GM21381 (cell line): ENCODE results near the gene FHIT.

Experiments
- ATAC-seq: cut with Tn5 transposase; IDR thresholded peaks from one replicate; pipeline ENCODE4 v1.9.1; 2021; ENCODE audit warnings: mild to moderate bottlenecking, moderate library complexity; ENCODE audit not compliant: unreplicated experiment

The FHIT gene

GRCh38 chr3:60779637-60780036 lies 471.6 kb downstream of the FHIT start:
- ATAC-seq = no peak

DNA sequence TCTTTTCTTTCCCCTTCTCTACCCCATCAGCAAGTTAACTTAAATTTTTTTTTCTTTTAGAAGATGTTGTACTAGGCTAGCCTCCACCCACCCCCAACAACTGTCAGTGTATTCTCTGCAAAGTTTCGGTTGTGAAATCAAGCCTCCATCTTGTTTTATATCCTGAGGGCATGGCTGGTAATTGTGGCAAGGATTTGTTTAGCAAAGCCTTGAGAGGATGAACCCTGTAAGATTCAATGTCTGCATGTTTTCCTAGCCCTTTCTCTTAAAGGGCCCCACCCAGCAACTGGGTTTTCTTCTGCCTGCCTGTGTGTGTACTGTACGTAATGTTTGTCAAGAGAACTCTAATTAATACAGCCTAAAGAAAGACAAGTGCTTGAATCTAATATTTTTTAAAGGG lies 475.3 kb downstream of the FHIT start:
- no peak for ATAC-seq

DNA sequence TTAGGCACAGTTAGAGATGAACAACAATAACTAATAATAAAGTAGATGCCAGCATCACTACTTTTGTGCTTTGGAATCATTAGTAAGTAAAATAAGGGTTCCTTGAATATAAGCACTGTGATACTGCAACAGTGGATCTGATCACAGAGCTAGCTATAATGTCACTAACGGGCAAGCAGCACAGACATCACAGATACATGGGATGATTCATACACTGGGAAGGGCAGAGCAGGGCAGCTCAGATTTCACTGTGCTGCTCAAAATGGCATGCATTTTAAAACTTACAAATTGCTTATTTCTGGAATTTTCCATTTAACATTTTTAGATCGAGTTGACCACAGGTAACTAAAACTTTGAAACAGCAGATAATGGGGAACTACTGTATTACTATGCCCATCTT lies 476.6 kb downstream of the FHIT start:
- ATAC-seq = no peak

- no peak for ATAC-seq
Observed at GRCh38 chr3:60772584-60772983, 478.7 kb downstream of the FHIT start.

- no peak for ATAC-seq
Observed at GRCh38 chr3:60771766-60772165, 479.5 kb downstream of the FHIT start.

DNA sequence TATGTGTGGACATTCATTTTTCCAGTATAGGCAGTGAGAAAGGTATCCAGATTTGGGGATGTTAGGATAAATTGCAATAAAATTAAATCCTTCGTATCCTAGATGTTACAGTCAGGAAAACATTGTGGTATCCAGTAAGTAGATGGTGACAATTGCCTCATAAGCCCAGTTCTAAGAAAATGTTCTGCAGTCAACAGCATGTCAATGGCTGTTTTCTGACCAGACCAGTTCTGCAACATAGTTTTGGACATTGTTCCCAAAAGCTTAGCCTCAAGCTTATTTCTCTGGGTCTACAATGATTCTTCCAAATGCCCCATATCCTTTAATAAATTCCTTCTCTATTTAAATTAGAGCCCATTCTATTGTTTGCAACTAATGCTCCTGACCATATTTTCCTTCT lies 480.7 kb downstream of the FHIT start:
- ATAC-seq = no peak

GRCh38 chr3:60767536-60767935 lies 483.7 kb downstream of the FHIT start:
- no peak for ATAC-seq

DNA sequence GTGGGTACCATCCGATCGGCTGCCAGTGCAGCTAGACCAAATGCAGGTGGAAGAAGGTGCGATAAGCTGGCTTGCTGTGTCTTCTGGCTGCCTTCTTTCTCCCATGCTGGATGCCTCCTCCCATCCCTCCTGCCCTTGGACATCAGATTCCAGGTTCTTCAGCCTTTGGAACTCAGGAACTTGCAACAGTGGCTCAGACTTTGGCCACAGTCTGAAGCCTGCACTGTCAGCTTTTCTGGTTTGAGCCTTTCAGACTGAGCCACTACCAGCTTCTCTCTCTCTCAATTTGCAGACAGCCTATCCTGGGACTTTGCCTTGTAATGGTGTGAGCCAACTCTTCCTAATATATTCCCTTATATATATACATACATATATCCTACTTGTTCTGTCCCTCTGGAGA lies 485.5 kb downstream of the FHIT start:
- no peak for ATAC-seq

DNA sequence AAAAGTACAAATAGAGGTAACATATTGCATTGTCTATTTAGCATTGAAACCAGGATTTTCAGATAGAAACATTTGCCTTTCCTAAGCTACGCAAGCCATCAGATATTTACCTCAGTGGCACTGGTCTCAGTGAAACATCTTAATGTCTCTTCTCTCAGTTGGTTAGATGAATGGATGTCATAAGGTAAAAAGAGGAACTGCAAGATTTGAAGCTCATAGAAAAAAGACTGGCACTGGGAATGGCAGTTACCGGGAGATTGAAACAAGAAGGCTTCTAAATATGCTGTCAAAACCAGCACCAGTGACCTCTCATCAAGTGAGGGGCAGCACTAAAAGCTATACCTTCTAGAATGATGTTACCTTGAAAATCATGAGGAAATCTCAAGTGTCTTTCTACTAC lies 486.4 kb downstream of the FHIT start:
- ATAC-seq = no peak

GRCh38 chr3:60760145-60760544 lies 491.1 kb downstream of the FHIT start:
- no peak for ATAC-seq

DNA sequence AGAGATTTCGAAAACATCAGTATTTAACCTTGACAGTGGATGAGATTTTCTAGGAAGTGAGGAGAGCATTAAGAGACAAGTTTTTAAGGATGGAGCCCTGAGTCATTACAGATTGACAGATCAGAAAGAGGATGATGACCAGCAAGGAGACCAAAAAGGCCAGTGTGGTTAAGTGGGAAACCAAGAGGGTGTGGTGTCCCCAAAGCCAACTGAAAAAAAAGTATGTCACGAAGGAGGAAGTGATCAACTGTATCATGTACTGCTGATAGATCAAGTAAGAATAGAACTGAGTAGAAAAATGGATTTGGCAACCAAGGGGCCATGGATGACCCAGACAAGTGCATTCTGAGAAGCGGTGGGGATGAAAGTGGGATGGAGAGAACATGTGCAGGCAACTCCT lies 491.8 kb downstream of the FHIT start:
- no peak for ATAC-seq

GRCh38 chr3:60758831-60759230 lies 492.4 kb downstream of the FHIT start:
- no peak for ATAC-seq

DNA sequence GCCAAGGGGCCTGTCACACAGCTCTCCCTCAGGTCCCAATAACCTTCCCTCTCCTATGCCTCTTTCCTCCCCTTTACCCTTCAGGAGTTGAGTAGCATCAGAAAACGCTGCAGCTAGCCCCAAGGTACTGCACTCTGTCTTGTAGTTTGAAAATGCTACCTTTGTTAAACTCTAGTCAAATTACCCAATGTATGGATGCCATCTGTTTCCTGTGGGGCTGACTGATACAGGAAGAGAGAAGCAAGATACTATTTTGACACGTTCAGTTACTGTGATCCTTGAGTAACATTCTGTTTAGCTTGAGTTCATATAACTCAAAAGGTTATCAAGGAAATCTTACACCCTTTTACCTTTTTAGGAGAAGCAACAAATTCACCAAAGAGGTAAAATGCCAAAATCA lies 493.1 kb downstream of the FHIT start:
- ATAC-seq = no peak

GRCh38 chr3:60757724-60758123 lies 493.5 kb downstream of the FHIT start:
- no peak for ATAC-seq

DNA sequence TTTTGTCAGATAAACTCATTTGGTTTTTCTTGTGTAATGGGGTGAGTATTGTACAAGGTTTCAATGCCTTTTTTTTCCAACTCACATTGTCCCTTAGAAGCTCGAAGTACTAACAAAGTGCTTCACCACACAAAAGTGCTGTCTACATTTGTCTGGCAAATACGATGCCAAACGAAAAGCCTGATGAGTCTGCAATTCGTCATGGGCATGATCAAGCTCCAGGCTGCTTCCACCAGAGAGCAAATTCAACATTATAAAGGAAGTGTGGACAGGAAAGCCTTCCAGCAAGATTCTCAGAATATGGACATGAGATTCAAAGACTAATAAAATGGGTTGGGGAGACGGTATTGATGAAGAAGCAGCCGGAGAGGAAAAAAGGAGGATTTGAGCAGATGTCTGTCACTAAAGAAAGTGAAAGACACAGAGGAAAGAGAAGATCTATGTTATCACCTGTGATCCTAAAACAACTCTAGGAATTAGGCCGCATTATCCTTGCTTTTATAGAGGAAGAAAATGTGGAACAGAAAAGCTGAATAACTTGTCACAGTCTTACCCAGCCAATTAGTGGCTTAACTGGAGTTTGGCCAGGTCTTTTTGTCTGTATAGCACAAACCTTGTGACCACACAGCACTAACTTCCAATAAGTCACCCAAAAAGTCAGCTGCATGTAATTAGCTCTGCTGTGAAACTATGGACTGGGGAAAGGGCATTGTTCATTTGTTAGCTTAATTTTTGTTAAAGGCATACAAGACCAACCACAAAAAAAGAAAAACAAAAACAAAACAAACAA lies 494.8 kb downstream of the FHIT start:
- ATAC-seq = no peak

DNA sequence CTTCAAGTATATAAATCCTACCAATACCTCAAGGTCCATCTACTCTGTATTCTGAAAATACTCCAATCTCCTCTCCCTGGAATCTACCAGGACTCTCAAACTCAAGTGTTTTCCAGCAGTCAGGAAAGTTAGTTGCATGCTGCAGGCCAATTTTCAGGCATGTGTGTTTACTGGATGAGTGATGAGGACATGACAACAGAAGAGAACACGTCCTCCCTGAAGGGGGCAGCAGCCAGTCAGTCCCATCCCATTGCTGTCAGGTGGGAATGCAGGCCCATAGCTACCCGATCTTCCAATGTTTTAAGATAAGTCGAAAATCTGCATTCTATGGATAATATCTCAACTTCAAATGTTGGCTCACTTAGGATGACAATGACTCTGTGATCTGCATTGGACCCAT lies 496.2 kb downstream of the FHIT start:
- ATAC-seq = no peak

DNA sequence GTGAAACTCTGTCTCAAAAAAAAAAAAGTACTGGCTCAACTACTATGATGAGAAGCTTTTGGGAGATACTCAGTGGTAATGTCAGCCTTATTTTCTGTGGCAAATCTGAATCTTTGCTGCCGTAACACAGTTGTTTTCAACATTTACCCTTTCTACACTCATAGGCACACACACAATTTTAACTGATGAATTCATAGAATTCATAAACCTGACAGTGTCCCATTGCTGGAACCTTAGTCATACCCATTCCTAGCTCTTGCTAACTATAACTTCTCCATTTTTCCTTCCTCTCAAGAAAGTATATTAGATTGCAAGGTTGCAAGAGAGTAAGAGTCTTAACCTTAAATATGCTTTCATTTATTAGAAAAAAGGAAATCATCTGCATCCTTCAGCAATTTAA lies 496.6 kb downstream of the FHIT start:
- ATAC-seq = no peak

DNA sequence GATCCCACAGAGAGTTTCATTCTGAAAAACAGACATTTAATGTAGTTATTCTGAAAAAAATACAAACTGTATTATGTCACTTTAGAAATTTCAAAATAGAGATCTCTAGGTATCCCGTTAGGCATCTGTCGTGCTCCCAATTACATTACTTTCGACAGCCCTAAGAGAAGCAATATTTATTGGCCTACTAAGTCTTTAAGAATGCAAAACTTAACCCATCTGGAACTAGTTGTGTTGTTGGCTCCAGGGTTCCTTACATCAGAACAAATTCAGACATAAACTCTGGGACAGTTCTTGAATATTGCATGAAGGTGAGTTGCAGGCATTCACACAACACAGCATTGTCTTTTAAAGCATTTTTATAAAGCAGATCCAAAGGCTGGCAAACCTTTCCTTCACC lies 498.4 kb downstream of the FHIT start:
- no peak for ATAC-seq

DNA sequence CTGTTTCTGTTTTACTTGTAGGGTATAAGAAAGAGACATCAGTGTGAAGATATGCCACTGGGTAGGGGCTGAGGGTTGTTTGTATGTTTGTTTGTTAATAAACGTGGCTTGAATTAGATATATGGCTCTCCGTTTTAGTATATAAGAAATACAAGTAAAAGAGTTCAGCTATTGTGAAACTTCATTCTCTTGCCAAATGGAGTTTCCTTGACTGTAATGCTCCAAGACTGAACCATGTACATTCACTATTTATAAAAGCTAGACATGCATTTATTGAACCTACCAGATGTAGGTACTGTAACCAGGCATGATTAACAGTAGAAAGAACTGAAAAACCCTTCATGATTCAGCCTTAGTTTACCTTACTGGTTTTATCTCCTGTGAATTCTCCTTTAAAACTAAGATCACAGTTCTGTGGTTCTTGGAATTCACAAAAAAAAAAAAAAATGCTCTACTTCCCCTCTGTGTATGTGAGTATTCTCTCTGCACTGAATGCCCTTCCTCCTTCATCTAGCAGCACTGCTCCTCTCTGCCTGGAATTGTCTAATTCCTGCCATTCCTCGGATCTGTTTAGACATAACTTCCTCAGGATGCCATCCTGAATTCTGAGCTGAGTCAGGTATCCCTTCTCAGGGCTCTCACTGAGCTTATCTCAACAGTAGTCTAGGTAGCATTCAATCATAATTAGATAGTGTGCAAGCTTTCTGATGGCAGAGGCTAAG lies 504.4 kb downstream of the FHIT start:
- ATAC-seq = no peak

- ATAC-seq = no peak
Observed at GRCh38 chr3:60746043-60746638, 505.1 kb downstream of the FHIT start.

- ATAC-seq = no peak
Observed at GRCh38 chr3:60743631-60744164, 507.6 kb downstream of the FHIT start.

GRCh38 chr3:60742606-60743145 lies 508.6 kb downstream of the FHIT start:
- ATAC-seq = no peak
